Measurements from ENCODE around the gene ARID2. TPM values are rescaled to one million over a fixed set of nuclear protein-coding genes. Genes with fewer than 3 reads are reported as not detected.

The ARID2 gene
- total RNA-seq, 4 donors from 2014 or later = 22.9 to 39.9 (median 33.8) TPM

GRCh38 chr12:45705404-45705803 lies 24.1 kb upstream of the ARID2 start:
- in situ Hi-C loops (cut with MboI; ENCODE audit: low pct_ligation_motif_present in 1 of 4, low pct_unique_long_range_greater_than_20kb in 1 of 4, low sequenced_read_pairs in 3 of 4) (loop anchor here in 3 of 4 donors (25.0 kb wide), 3 partner anchors 143 to 518 kb away; no protein-coding TSS in a partner anchor), intact Hi-C loops (cut with DNase I; ENCODE audit: low total_unique reads) (no loop called here)
- H3K4me1 ChIP-seq = peaks cover 0 to 4% (median 0%) of the 10 kb centered on the region in 4 donors
- WGBS, 2 donors (ENCODE audit: low coverage in 1 of 2) = 83 to 86% methylated on average over 2 of the region's 2 CpGs
- DNase-seq = no peak
- H3K4me3 ChIP-seq = no peak overlapping the region
- TF ChIP-seq EP300 (IDR thresholded peaks at IDR 0.05; ENCODE audit: low read depth) = no peak
- TF ChIP-seq CTCF (IDR thresholded peaks at IDR 0.05) = no peak
- TF ChIP-seq POLR2A (IDR thresholded peaks at IDR 0.05) = no peak
- no peak for TF ChIP-seq POLR2AphosphoS5 (IDR thresholded peaks at IDR 0.05)
- H3K27ac ChIP-seq = no peak overlapping the region
- H3K36me3 ChIP-seq = no peaks in the 10 kb centered on the region
- no peaks in the 10 kb centered on the region for H3K27me3 ChIP-seq
- H3K9me3 ChIP-seq = peaks cover 4 to 6% of the 10 kb centered on the region in 2 donors

DNA sequence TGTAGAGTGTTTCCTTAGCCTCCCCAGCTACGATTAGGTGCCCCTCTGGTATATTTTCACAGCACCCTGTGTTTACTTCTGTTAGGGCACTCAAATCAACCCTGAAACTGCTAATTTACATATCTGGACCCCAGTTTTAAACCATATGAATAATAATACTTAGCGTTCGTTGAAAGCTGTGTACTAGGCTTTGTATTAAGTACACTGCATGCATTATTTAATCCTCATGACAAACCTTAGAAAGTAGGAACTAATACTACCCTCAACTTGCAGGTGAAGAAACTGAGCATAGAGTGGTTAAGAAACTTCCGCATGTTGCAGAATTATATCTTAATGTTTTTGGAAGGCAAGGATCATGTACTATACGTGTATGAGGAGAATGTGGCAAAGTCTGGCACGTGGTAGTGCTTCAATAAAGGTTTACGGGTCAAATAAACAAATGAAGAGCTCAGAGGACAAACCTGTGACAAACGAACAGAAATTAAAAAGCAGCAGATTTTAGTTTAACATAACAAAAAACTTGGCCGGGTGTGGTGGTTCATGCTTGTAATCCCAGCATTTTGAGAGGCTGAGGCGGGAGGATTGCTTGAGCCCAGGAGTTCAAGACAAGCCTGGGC lies 22.2 kb upstream of the ARID2 start:
- Histone ChIP-seq H3K27ac (no peak overlapping the region), H3K4me1 (peaks cover 0 to 4% (median 0%) of the 10 kb centered on the region in 4 donors), H3K9me3 (no peaks in the 10 kb centered on the region), H3K4me3 (no peak overlapping the region), H3K27me3 (no peaks in the 10 kb centered on the region), H3K36me3 (no peaks in the 10 kb centered on the region)
- in situ Hi-C loops (cut with MboI; ENCODE audit: low pct_ligation_motif_present in 1 of 4, low pct_unique_long_range_greater_than_20kb in 1 of 4, low sequenced_read_pairs in 3 of 4) (loop anchor here in 3 of 4 donors (25.0 kb wide), 3 partner anchors 145 to 520 kb away; no protein-coding TSS in a partner anchor), intact Hi-C loops (cut with DNase I; ENCODE audit: low total_unique reads) (no loop called here)
- TF ChIP-seq POLR2A (IDR thresholded peaks at IDR 0.05) = no peak
- no peak for TF ChIP-seq POLR2AphosphoS5 (IDR thresholded peaks at IDR 0.05)
- TF ChIP-seq CTCF (IDR thresholded peaks at IDR 0.05) = no peak
- no peak for TF ChIP-seq EP300 (IDR thresholded peaks at IDR 0.05; ENCODE audit: low read depth)
- WGBS, 2 donors (ENCODE audit: low coverage in 1 of 2) = 73 to 79% methylated on average over 10 of the region's 10 CpGs
- DNase-seq = no peak

GRCh38 chr12:45708363-45708762 lies 21.1 kb upstream of the ARID2 start:
- TF ChIP-seq CTCF (IDR thresholded peaks at IDR 0.05) (no peak), POLR2AphosphoS5 (IDR thresholded peaks at IDR 0.05) (no peak), POLR2A (IDR thresholded peaks at IDR 0.05) (no peak), EP300 (IDR thresholded peaks at IDR 0.05; ENCODE audit: low read depth) (no peak)
- in situ Hi-C loops (cut with MboI; ENCODE audit: low pct_ligation_motif_present in 1 of 4, low pct_unique_long_range_greater_than_20kb in 1 of 4, low sequenced_read_pairs in 3 of 4) = loop anchor here in 3 of 4 donors (25.0 kb wide), 3 partner anchors 146 to 521 kb away; no protein-coding TSS in a partner anchor
- peaks cover 0 to 4% (median 0%) of the 10 kb centered on the region in 4 donors for H3K4me1 ChIP-seq
- DNase-seq = no peak
- no peak overlapping the region for H3K4me3 ChIP-seq
- intact Hi-C loops (cut with DNase I; ENCODE audit: low total_unique reads) = no loop called here
- no peak overlapping the region for H3K27ac ChIP-seq
- H3K36me3 ChIP-seq = no peaks in the 10 kb centered on the region
- no peaks in the 10 kb centered on the region for H3K9me3 ChIP-seq
- H3K27me3 ChIP-seq = no peaks in the 10 kb centered on the region

DNA sequence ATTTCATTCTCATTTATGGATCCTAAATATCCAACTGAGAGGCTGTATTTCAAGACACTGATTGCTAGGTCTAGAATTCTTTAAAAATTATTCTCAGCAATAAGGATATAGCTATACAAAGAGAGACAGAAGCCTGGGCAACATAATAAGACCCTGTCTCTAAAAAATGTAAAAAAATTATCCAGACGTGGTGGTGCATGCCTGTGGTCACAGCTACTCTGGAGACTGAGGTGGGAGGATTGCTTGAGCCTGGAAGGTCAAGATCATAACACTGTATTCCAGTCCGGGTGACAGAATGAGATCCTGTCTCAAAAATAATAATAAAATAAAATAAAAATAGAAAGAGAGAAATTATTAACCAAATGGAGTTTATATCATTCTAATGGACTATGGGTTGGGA lies 20.6 kb upstream of the ARID2 start:
- in situ Hi-C loops (cut with MboI; ENCODE audit: low pct_ligation_motif_present in 1 of 4, low pct_unique_long_range_greater_than_20kb in 1 of 4, low sequenced_read_pairs in 3 of 4) (loop anchor here in 3 of 4 donors (25.0 kb wide), 3 partner anchors 147 to 522 kb away; no protein-coding TSS in a partner anchor), intact Hi-C loops (cut with DNase I; ENCODE audit: low total_unique reads) (no loop called here)
- DNase-seq = no peak
- Histone ChIP-seq H3K4me3 (no peak overlapping the region), H3K27ac (no peak overlapping the region), H3K4me1 (peaks cover 0 to 4% (median 0%) of the 10 kb centered on the region in 4 donors), H3K27me3 (no peaks in the 10 kb centered on the region), H3K9me3 (no peaks in the 10 kb centered on the region), H3K36me3 (no peaks in the 10 kb centered on the region)
- TF ChIP-seq POLR2A (IDR thresholded peaks at IDR 0.05) = no peak
- no peak for TF ChIP-seq EP300 (IDR thresholded peaks at IDR 0.05; ENCODE audit: low read depth)
- no peak for TF ChIP-seq CTCF (IDR thresholded peaks at IDR 0.05)
- TF ChIP-seq POLR2AphosphoS5 (IDR thresholded peaks at IDR 0.05) = no peak
- 81 to 90% methylated on average over 2 of the region's 2 CpGs for WGBS, 2 donors (ENCODE audit: low coverage in 1 of 2)

Measured in transverse colon (tissue), 4 donors.